Large intestine (tissue), 3 donors: ENCODE data around the gene TFG. TPM values are rescaled to one million over a fixed set of nuclear protein-coding genes. Genes with fewer than 3 reads are reported as not detected.

ENCODE experiments used
- DNase-seq, 2 donors: peaks; one replicate each; pipeline versions ENCODE4 v3.0.0 to v3.0.0-alpha.2; 2013
- H3K27ac ChIP-seq: one replicate; pipeline ENCODE4 v1.5.1; 2013; ENCODE audit warnings: low read length
- H3K27me3 ChIP-seq: 2 replicates; pipeline ENCODE4 v1.6.1; 2013; ENCODE audit warnings: low read length; ENCODE audit not compliant: control insufficient read depth, insufficient read depth
- H3K36me3 ChIP-seq: 2 replicates; pipeline ENCODE4 v1.6.1; 2013; ENCODE audit warnings: low read length; ENCODE audit not compliant: control insufficient read depth, insufficient read depth
- H3K4me1 ChIP-seq: one replicate; pipeline ENCODE4 v1.6.1; 2013; ENCODE audit warnings: low read length; ENCODE audit not compliant: control insufficient read depth, insufficient read depth
- H3K4me3 ChIP-seq: one replicate; pipeline ENCODE4 v1.5.1; 2013; ENCODE audit warnings: low read length
- H3K9me3 ChIP-seq: one replicate; pipeline ENCODE4 v1.6.1; 2013; ENCODE audit warnings: mild to moderate bottlenecking, low read depth, low read length, moderate library complexity; ENCODE audit not compliant: control insufficient read depth
- WGBS: methylation state at CpG from one replicate; pipeline ENCODE4 v1.1.5; 2013; ENCODE audit warnings: low lambda C conversion rate; ENCODE audit not compliant: insufficient coverage; 5-methylcytosine and 5-hydroxymethylcytosine counted together
- polyA plus RNA-seq: library from polyadenylated mRNA; unstranded; fragments of 120-200 nt; gene quantifications from one replicate; pipeline ENCODE4 v1.2.1, GENCODE V29; 2013

The TFG gene
- polyA plus RNA-seq, 1 donor = 159 TPM

- H3K27me3 ChIP-seq = no peaks in the 10 kb centered on the region
- no peaks in the 10 kb centered on the region for H3K9me3 ChIP-seq
- peaks cover 2% of the 10 kb centered on the region for H3K4me1 ChIP-seq
- no peak overlapping the region for H3K27ac ChIP-seq
- no CpG with 5 or more reads among the region's 1 CpG for WGBS
- no peak for DNase-seq
- no peak overlapping the region for H3K4me3 ChIP-seq
- peaks cover 35% of the 10 kb centered on the region for H3K36me3 ChIP-seq
Observed at GRCh38 chr3:100719136-100719535, 9.8 kb downstream of the TFG start.

DNA sequence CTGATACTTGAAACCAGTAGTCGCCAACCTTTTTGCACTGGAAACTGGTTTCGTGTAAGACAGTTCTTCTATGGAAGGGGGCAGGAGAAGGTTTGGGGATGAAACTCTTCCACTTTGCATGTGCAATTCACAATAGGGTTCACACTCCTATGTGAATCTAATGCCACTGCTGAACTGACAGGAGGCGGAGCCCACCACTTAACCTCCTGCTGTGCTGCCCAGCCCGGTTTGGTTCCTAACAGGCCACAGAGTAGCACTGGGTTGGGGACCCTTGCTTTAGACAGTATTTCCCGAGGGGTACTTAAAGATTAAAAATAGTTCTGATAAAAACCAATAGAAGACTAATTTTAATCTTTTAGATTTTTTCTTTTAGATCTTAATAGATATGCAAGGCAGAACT lies 11.1 kb downstream of the TFG start:
- 83% methylated on average over 1 of the region's 5 CpGs for WGBS
- no peak overlapping the region for H3K27ac ChIP-seq
- no peaks in the 10 kb centered on the region for H3K27me3 ChIP-seq
- H3K36me3 ChIP-seq = peaks cover 33% of the 10 kb centered on the region
- H3K4me3 ChIP-seq = no peak overlapping the region
- no peaks in the 10 kb centered on the region for H3K9me3 ChIP-seq
- H3K4me1 ChIP-seq = peaks cover 2% of the 10 kb centered on the region
- no peak for DNase-seq

- peak; percentile 22 to 32 for DNase-seq
- H3K36me3 ChIP-seq = peaks cover 48% of the 10 kb centered on the region
- H3K27me3 ChIP-seq = no peaks in the 10 kb centered on the region
- no peaks in the 10 kb centered on the region for H3K4me1 ChIP-seq
- no peak overlapping the region for H3K4me3 ChIP-seq
- no peaks in the 10 kb centered on the region for H3K9me3 ChIP-seq
- WGBS = no CpG with 5 or more reads among the region's 3 CpGs
- no peak overlapping the region for H3K27ac ChIP-seq
Observed at GRCh38 chr3:100725935-100726513, 16.7 kb downstream of the TFG start.

DNA sequence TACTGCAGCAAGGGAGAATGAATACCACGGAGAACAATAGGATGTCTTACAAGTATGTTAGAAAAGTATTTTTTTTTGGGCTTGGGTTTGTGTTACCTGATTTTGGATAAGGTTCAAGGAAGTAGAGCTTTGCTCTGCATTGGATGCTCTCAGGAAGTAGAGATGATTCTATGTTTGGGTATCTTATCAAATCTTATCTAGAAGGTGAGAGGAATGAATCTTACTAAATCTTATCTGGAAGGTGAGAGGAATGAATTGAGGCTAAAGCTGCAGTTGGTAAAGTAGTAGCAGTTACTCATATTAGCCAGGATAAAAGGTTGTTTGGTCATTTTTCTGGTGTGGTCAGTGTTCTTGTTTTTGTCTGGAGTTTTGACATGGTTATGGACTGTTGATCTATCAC lies 17.4 kb downstream of the TFG start:
- no peaks in the 10 kb centered on the region for H3K9me3 ChIP-seq
- H3K27me3 ChIP-seq = no peaks in the 10 kb centered on the region
- WGBS = no CpG with 5 or more reads among the region's 1 CpG
- peaks cover 45% of the 10 kb centered on the region for H3K36me3 ChIP-seq
- no peak overlapping the region for H3K27ac ChIP-seq
- no peak overlapping the region for H3K4me3 ChIP-seq
- DNase-seq = no peak
- H3K4me1 ChIP-seq = no peaks in the 10 kb centered on the region

GRCh38 chr3:100730524-100730923 lies 21.2 kb downstream of the TFG start:
- WGBS = 100% methylated on average over 2 of the region's 3 CpGs
- Histone ChIP-seq H3K9me3 (no peaks in the 10 kb centered on the region), H3K27me3 (no peaks in the 10 kb centered on the region), H3K4me1 (no peaks in the 10 kb centered on the region), H3K4me3 (no peak overlapping the region), H3K36me3 (peaks cover 48% of the 10 kb centered on the region), H3K27ac (no peak overlapping the region)
- DNase-seq = no peak

DNA sequence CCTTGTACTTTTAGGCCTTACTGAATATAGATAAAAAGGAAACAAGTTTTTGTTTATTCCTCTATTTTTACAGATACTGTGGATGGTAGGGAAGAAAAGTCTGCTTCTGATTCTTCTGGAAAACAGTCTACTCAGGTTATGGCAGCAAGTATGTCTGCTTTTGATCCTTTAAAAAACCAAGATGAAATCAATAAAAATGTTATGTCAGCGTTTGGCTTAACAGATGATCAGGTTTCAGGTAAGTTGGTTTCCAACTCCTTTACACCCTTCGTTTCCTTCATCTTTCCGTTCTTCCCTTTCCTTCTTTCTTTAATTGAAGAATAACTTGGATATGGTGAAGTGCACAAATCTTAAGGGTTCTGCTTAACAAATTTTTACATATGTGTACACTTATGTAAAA lies 23.1 kb downstream of the TFG start:
- Histone ChIP-seq H3K4me1 (no peaks in the 10 kb centered on the region), H3K27ac (no peak overlapping the region), H3K36me3 (peaks cover 44% of the 10 kb centered on the region), H3K27me3 (no peaks in the 10 kb centered on the region), H3K9me3 (no peaks in the 10 kb centered on the region), H3K4me3 (no peak overlapping the region)
- 96% methylated on average over 3 of the region's 3 CpGs for WGBS
- no peak for DNase-seq

DNA sequence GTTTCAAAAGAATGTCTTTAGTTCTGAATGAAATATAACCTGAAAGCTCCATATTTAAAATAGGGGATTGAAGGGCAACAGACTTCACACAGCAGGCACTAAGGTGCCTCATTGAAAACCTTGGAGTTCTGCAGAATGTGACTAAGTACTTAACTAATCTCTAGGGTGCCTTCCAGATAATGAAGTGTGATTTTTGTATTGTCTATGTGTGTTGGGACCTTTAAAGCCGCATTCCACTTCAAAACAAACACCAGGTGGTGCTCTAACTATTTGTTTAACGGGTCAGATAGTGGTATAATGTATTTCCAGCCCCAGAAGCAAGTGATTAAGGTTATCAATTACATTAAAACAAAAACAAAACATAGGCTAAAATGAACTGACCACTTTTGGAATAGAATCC lies 28.0 kb downstream of the TFG start:
- H3K4me3 ChIP-seq = no peak overlapping the region
- no peak overlapping the region for H3K27ac ChIP-seq
- no peaks in the 10 kb centered on the region for H3K4me1 ChIP-seq
- H3K36me3 ChIP-seq = peaks cover 46% of the 10 kb centered on the region
- H3K27me3 ChIP-seq = no peaks in the 10 kb centered on the region
- no peak for DNase-seq
- H3K9me3 ChIP-seq = no peaks in the 10 kb centered on the region
- WGBS = 0% methylated on average over 1 of the region's 2 CpGs

DNA sequence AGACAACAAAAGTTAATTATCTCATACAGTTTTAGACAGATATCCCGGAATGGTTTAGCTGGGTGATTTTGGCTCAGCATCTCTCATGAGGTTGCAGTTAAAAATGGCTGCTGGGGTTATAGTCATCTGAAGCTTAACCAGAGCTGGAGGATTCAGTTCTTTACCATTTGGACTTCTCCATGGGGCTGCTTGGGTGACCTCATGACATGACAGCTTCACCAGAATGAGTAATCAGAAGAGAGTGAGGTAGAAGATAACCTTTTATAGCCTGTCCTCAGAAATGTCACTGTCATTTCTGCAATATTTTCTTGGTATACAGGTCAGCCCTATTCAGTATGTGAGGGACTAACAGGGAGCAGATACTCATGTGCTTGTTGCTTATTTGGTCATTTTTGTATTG lies 30.9 kb downstream of the TFG start:
- no peak for DNase-seq
- H3K4me3 ChIP-seq = no peak overlapping the region
- WGBS = no CpG with 5 or more reads among the region's 1 CpG
- H3K4me1 ChIP-seq = no peaks in the 10 kb centered on the region
- no peaks in the 10 kb centered on the region for H3K27me3 ChIP-seq
- peaks cover 48% of the 10 kb centered on the region for H3K36me3 ChIP-seq
- no peak overlapping the region for H3K27ac ChIP-seq
- no peaks in the 10 kb centered on the region for H3K9me3 ChIP-seq

DNA sequence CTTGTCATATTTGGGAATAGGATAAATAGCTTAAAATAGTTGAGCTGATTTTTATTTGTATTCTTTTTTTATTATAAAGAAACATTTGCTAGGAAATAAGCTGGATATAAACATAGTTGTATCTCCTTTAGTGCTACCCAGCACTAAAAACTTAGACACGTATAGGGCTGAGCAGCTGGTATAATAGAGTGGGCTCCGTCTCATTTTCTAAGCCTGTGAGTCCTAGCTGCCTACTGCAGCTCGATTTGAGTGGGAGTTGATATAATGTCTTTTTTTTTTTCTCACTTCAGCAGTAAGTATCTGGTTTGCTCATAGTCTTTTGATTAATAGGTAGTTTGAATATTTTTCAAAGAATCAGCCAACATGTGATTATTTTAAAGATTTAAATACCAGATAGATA lies 34.2 kb downstream of the TFG start:
- H3K27ac ChIP-seq = no peak overlapping the region
- no peak for DNase-seq
- H3K27me3 ChIP-seq = no peaks in the 10 kb centered on the region
- no peaks in the 10 kb centered on the region for H3K9me3 ChIP-seq
- peaks cover 45% of the 10 kb centered on the region for H3K36me3 ChIP-seq
- H3K4me3 ChIP-seq = no peak overlapping the region
- H3K4me1 ChIP-seq = no peaks in the 10 kb centered on the region
- WGBS = no CpG with 5 or more reads among the region's 3 CpGs

DNA sequence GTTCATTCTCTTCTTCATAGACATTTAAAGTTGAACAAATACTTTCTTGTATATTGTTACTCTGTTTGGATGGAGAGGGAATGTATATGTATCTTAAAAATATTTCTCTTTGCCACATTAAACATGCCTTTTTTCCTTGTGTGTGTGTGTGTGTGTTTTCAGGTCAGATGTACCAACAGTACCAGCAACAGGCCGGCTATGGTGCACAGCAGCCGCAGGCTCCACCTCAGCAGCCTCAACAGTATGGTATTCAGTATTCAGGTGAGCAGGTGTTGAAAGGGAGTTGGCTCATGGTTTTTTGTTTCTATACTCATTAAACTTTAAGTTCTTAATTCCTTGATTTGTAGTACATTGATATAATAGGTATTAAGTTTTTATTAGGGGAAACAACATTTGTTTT lies 35.4 kb downstream of the TFG start:
- no peak overlapping the region for H3K4me3 ChIP-seq
- WGBS = no CpG with 5 or more reads among the region's 2 CpGs
- H3K27me3 ChIP-seq = no peaks in the 10 kb centered on the region
- no peaks in the 10 kb centered on the region for H3K4me1 ChIP-seq
- H3K27ac ChIP-seq = no peak overlapping the region
- DNase-seq = no peak
- H3K36me3 ChIP-seq = peaks cover 43% of the 10 kb centered on the region
- H3K9me3 ChIP-seq = no peaks in the 10 kb centered on the region

GRCh38 chr3:100745617-100746016 lies 36.3 kb downstream of the TFG start:
- no peaks in the 10 kb centered on the region for H3K27me3 ChIP-seq
- no peak for DNase-seq
- H3K4me3 ChIP-seq = no peak overlapping the region
- H3K9me3 ChIP-seq = no peaks in the 10 kb centered on the region
- H3K36me3 ChIP-seq = peaks cover 40% of the 10 kb centered on the region
- H3K27ac ChIP-seq = no peak overlapping the region
- no peaks in the 10 kb centered on the region for H3K4me1 ChIP-seq
